Sigmoid colon (tissue), 7 donors: Measurements from ENCODE around the gene ADAM8. TPM values are rescaled to one million over a fixed set of nuclear protein-coding genes. Genes with fewer than 3 reads are reported as not detected.

Source experiments
- DNase-seq: peaks from one replicate; pipeline ENCODE4 v3.0.0-alpha.2; 2019
- H3K27ac ChIP-seq, 4 donors: fragments of 200-600 bp; sonication (generic); one replicate each; pipeline ENCODE4 v1.5.1; 2016 to 2019; ENCODE audit warnings: mild to moderate bottlenecking in 1 of 4
- H3K27me3 ChIP-seq, 3 donors: fragments of 200-600 bp; sonication (generic); one replicate each; pipeline ENCODE4 v1.5.1; 2019; ENCODE audit warnings: mild to moderate bottlenecking in 1 of 3
- H3K36me3 ChIP-seq, 4 donors: fragments of 200-600 bp; sonication (generic); one replicate each; pipeline ENCODE4 v1.5.1; 2016 to 2019
- H3K4me1 ChIP-seq, 4 donors: fragments of 200-600 bp; sonication (generic); one replicate each; pipeline ENCODE4 v1.5.1; 2017 to 2019
- H3K4me3 ChIP-seq, 4 donors: fragments of 200-600 bp; sonication (generic); one replicate each; pipeline ENCODE4 v1.5.1; 2017 to 2019; ENCODE audit warnings: mild to moderate bottlenecking in 2 of 4, moderate library complexity in 1 of 4
- H3K9me3 ChIP-seq, 4 donors: fragments of 200-600 bp in 3 of 4; sonication (generic) in 3 of 4; one replicate each; pipeline versions ENCODE4 v1.5.1 to v1.6.1; 2013 to 2019
- CTCF ChIP-seq, 4 experiments: fragments of 450-650 bp in 3 of 4; fragments of 200-600 bp in 1 of 4; IDR thresholded peaks; one replicate each; pipeline ENCODE4 v1.5.1; 2016 to 2019; ENCODE audit warnings: antibody characterized with exemption in 4 of 4, mild to moderate bottlenecking in 3 of 4, moderate library complexity in 2 of 4
- EP300 ChIP-seq, 4 donors: sonication (generic); formaldehyde crosslinking; IDR thresholded peaks; one replicate each; pipeline ENCODE4 v1.6.1; 2017; ENCODE audit warnings: antibody characterized with exemption in 4 of 4
- POLR2A ChIP-seq, 2 donors: fragments of 450-650 bp; IDR thresholded peaks; one replicate each; pipeline ENCODE4 v1.6.1; 2016; ENCODE audit warnings: antibody characterized with exemption in 2 of 2, mild to moderate bottlenecking in 2 of 2, moderate library complexity in 2 of 2
- POLR2AphosphoS5 ChIP-seq, 4 donors: sonication (generic); formaldehyde crosslinking; IDR thresholded peaks; one replicate each; pipeline ENCODE4 v1.6.1; 2017; ENCODE audit warnings: antibody characterized with exemption in 4 of 4
- WGBS, 2 donors: extraction: QIAGEN DNeasy Blood & Tissue Kit; methylation state at CpG; one replicate each; pipeline ENCODE4 v1.1.7; 2013; 5-methylcytosine and 5-hydroxymethylcytosine counted together
- intact Hi-C: fragments of 100-400 bp; cut with DNase I; formaldehyde crosslinking; loops from one replicate; pipeline ENCODE4 v1.15.1; 2023
- polyA plus RNA-seq, 3 donors: library from polyadenylated mRNA; stranded (reverse); fragments of 200-250 nt; gene quantifications; one replicate each; pipeline ENCODE4 v1.2.3, GENCODE V29; 2013
- total RNA-seq, 4 donors: library from RNA; depleted of rRNA; stranded (reverse); fragments of >200 nt; gene quantifications; one replicate each; pipeline ENCODE4 v1.1.0, GENCODE V29; 2016
- donor health status: healthy with polysubstance abuse.
- donor health status: Bipolar disorder and iron deficiency.
- donor health status: healthy.

ADAM8 gene
- total and polyA plus RNA-seq, 7 donors, result 0.36 to 8.9 (median 1.2) TPM

- no peaks in the 10 kb centered on the region for H3K36me3 ChIP-seq
- 85 to 89% methylated on average over 21 of the region's 21 CpGs for WGBS, 2 donors
- no peak for DNase-seq
- intact Hi-C loops, result no loop called here
- TF ChIP-seq EP300 (IDR thresholded peaks at IDR 0.05) (no peak), POLR2AphosphoS5 (IDR thresholded peaks at IDR 0.05) (no peak), CTCF (IDR thresholded peaks at IDR 0.05) (no peak), POLR2A (IDR thresholded peaks at IDR 0.05) (no peak)
- H3K4me3 ChIP-seq, result no peak overlapping the region
- H3K4me1 ChIP-seq, result peaks cover 0 to 14% (median 8%) of the 10 kb centered on the region in 4 donors
- H3K9me3 ChIP-seq, result no peaks in the 10 kb centered on the region
- H3K27me3 ChIP-seq, result peaks cover 25 to 72% (median 41%) of the 10 kb centered on the region in 3 donors
- H3K27ac ChIP-seq, result no peak overlapping the region
These were observed 49.4 kb downstream of the ADAM8 start for GRCh38 chr10:133227256-133227655.

GRCh38 chr10:133226251-133226808, 50.3 kb downstream of the ADAM8 start:
- peaks cover 0 to 14% (median 8%) of the 10 kb centered on the region in 4 donors for H3K4me1 ChIP-seq

GRCh38 chr10:133225707-133226191, 50.9 kb downstream of the ADAM8 start:
- TF ChIP-seq EP300 (IDR thresholded peaks at IDR 0.05) (no peak), POLR2A (IDR thresholded peaks at IDR 0.05) (no peak), CTCF (IDR thresholded peaks at IDR 0.05) (no peak), POLR2AphosphoS5 (IDR thresholded peaks at IDR 0.05) (no peak)

More at GRCh38 chr10:133226251-133226808, 50.3 kb downstream of the ADAM8 start:
- Histone ChIP-seq H3K27me3 (peaks cover 22 to 64% (median 34%) of the 10 kb centered on the region in 3 donors), H3K27ac (no peak overlapping the region), H3K4me3 (no peak overlapping the region), H3K9me3 (no peaks in the 10 kb centered on the region), H3K36me3 (no peaks in the 10 kb centered on the region)
- no peak for DNase-seq
- TF ChIP-seq POLR2AphosphoS5 (IDR thresholded peaks at IDR 0.05), result no peak
- no peak for TF ChIP-seq CTCF (IDR thresholded peaks at IDR 0.05)
- TF ChIP-seq EP300 (IDR thresholded peaks at IDR 0.05), result no peak
- TF ChIP-seq POLR2A (IDR thresholded peaks at IDR 0.05), result no peak
- WGBS, 2 donors, result 53 to 54% methylated on average over 30 of the region's 30 CpGs
- intact Hi-C loops, result no loop called here

GRCh38 chr10:133224756-133225372, 51.8 kb downstream of the ADAM8 start:
- no peak for TF ChIP-seq POLR2A (IDR thresholded peaks at IDR 0.05)
- TF ChIP-seq EP300 (IDR thresholded peaks at IDR 0.05), result no peak
- TF ChIP-seq CTCF (IDR thresholded peaks at IDR 0.05), result no peak
- no peak for TF ChIP-seq POLR2AphosphoS5 (IDR thresholded peaks at IDR 0.05)
- no peak for DNase-seq
- H3K4me1 ChIP-seq, result peaks cover 0 to 4% (median 2%) of the 10 kb centered on the region in 4 donors
- WGBS, 2 donors, result 83 to 88% methylated on average over 25 of the region's 25 CpGs
- H3K27ac ChIP-seq, result no peak overlapping the region
- no peak overlapping the region for H3K4me3 ChIP-seq
- H3K36me3 ChIP-seq, result no peaks in the 10 kb centered on the region
- peaks cover 10 to 59% (median 29%) of the 10 kb centered on the region in 3 donors for H3K27me3 ChIP-seq
- intact Hi-C loops, result no loop called here
- no peaks in the 10 kb centered on the region for H3K9me3 ChIP-seq

More at GRCh38 chr10:133225707-133226191, 50.9 kb downstream of the ADAM8 start:
- WGBS, 2 donors, result 79 to 85% methylated on average over 23 of the region's 23 CpGs
- H3K36me3 ChIP-seq, result no peaks in the 10 kb centered on the region
- H3K4me1 ChIP-seq, result peaks cover 0 to 13% (median 7%) of the 10 kb centered on the region in 4 donors
- no peak for DNase-seq
- H3K27ac ChIP-seq, result no peak overlapping the region
- intact Hi-C loops, result no loop called here
- H3K27me3 ChIP-seq, result peaks cover 17 to 64% (median 34%) of the 10 kb centered on the region in 3 donors
- no peak overlapping the region for H3K4me3 ChIP-seq
- no peaks in the 10 kb centered on the region for H3K9me3 ChIP-seq
